B cell (primary cell): ENCODE measurements around the gene SPSB3. TPM values are rescaled to one million over a fixed set of nuclear protein-coding genes. Genes with fewer than 3 reads are reported as not detected.

Source experiments
- polyA plus RNA-seq: library from polyadenylated mRNA; depleted of rRNA; stranded (reverse); fragments of >200 nt; gene quantifications from 2 replicates; pipeline ENCODE4 v1.2.3, GENCODE V29; 2012
- small RNA-seq: library from RNA; depleted of rRNA; stranded (forward); fragments of <200 nt; gene quantifications from one replicate; pipeline ENCODE3, GENCODE V24; 2012; ENCODE audit warnings: low replicate concordance, low read depth; ENCODE audit not compliant: insufficient read length
- total RNA-seq, 2 donors: library from RNA; stranded (reverse); fragments of 120-200 nt in 1 of 2; gene quantifications; 1 replicate in 1 of 2; 2 replicates in 1 of 2; pipeline versions ENCODE4 v1.2.3 to v1.2.4, GENCODE V29; 2013 to 2022

SPSB3 gene
- total and polyA plus RNA-seq, 2 donors (not counting 1 experiment from before 2014, with no cell fraction given), result 91.2 to 264 TPM

Small RNA genes lying within 50 kb of the gene (small RNA-seq; reads per million reads assigned to genes)
- gene MIR3177, result not detected

Other genes with a start within 250 kb of the SPSB3 start
- 0.27 and 0.58 TPM in 2 replicates for gene TMEM204, start 248.9 kb downstream of the SPSB3 start, total RNA-seq
- gene TMEM204, start 248.9 kb downstream of the SPSB3 start, polyA plus RNA-seq, result 2.3 and 2.7 TPM in 2 replicates
- gene IFT140, start 170.5 kb downstream of the SPSB3 start, total RNA-seq, result 12.5 and 15.0 TPM in 2 replicates
- gene IFT140, start 170.5 kb downstream of the SPSB3 start, polyA plus RNA-seq, result 4.2 and 5.4 TPM in 2 replicates
- gene CRAMP1, start 170.2 kb downstream of the SPSB3 start, total RNA-seq, result 26.6 and 33.9 TPM in 2 replicates
- 21.0 and 29.1 TPM in 2 replicates for gene CRAMP1, start 170.2 kb downstream of the SPSB3 start, polyA plus RNA-seq
- gene JPT2, start 104.3 kb downstream of the SPSB3 start, total RNA-seq, result 42.1 and 45.7 TPM in 2 replicates
- 7.6 and 10.7 TPM in 2 replicates for gene JPT2, start 104.3 kb downstream of the SPSB3 start, polyA plus RNA-seq
- 340 and 348 TPM in 2 replicates for gene MAPK8IP3, start 76.4 kb downstream of the SPSB3 start, total RNA-seq
- gene MAPK8IP3, start 76.4 kb downstream of the SPSB3 start, polyA plus RNA-seq, result 249 and 320 TPM in 2 replicates
- gene NME3, start 11.0 kb downstream of the SPSB3 start, total RNA-seq, result 57.3 and 63.2 TPM in 2 replicates
- gene NME3, start 11.0 kb downstream of the SPSB3 start, polyA plus RNA-seq, result 99.0 and 150 TPM in 2 replicates
- gene EME2, start 9.8 kb downstream of the SPSB3 start, total RNA-seq, result 42.5 and 43.9 TPM in 2 replicates
- gene EME2, start 9.8 kb downstream of the SPSB3 start, polyA plus RNA-seq, result 34.6 and 44.1 TPM in 2 replicates
- gene MRPS34, start 9.4 kb downstream of the SPSB3 start, total RNA-seq, result 44.6 and 54.5 TPM in 2 replicates
- 34.4 and 55.2 TPM in 2 replicates for gene MRPS34, start 9.4 kb downstream of the SPSB3 start, polyA plus RNA-seq
- 50.2 and 52.6 TPM in 2 replicates for gene NUBP2, start 389 bp upstream of the SPSB3 start, total RNA-seq
- gene NUBP2, start 389 bp upstream of the SPSB3 start, polyA plus RNA-seq, result 49.3 and 71.7 TPM in 2 replicates
- 0.22 TPM in 1 of 2 replicates, not detected in the other for gene IGFALS, start 11.1 kb upstream of the SPSB3 start, total RNA-seq
- gene IGFALS, start 11.1 kb upstream of the SPSB3 start, polyA plus RNA-seq, result 0.49 and 0.63 TPM in 2 replicates
- 49.7 and 50.6 TPM in 2 replicates for gene HAGH, start 44.3 kb upstream of the SPSB3 start, total RNA-seq
- 48.9 and 74.2 TPM in 2 replicates for gene HAGH, start 44.3 kb upstream of the SPSB3 start, polyA plus RNA-seq
- 11.0 and 13.3 TPM in 2 replicates for gene FAHD1, start 44.6 kb upstream of the SPSB3 start, total RNA-seq
- 7.2 and 14.5 TPM in 2 replicates for gene FAHD1, start 44.6 kb upstream of the SPSB3 start, polyA plus RNA-seq
- not detected in 2 replicates for gene MEIOB, start 89.6 kb upstream of the SPSB3 start, total RNA-seq
- not detected in 2 replicates for gene MEIOB, start 89.6 kb upstream of the SPSB3 start, polyA plus RNA-seq
- not detected in 2 replicates for gene HS3ST6, start 135.8 kb upstream of the SPSB3 start, total RNA-seq
- not detected in 2 replicates for gene HS3ST6, start 135.8 kb upstream of the SPSB3 start, polyA plus RNA-seq
- 15.2 and 17.5 TPM in 2 replicates for gene MSRB1, start 160.6 kb upstream of the SPSB3 start, total RNA-seq
- 4.4 and 8.5 TPM in 2 replicates for gene MSRB1, start 160.6 kb upstream of the SPSB3 start, polyA plus RNA-seq
- not detected in 2 replicates for gene RPL3L, start 172.1 kb upstream of the SPSB3 start, total RNA-seq
- not detected in 2 replicates for gene RPL3L, start 172.1 kb upstream of the SPSB3 start, polyA plus RNA-seq
- 63.7 and 70.4 TPM in 2 replicates for gene NDUFB10, start 177.0 kb upstream of the SPSB3 start, total RNA-seq
- 76.9 and 92.6 TPM in 2 replicates for gene NDUFB10, start 177.0 kb upstream of the SPSB3 start, polyA plus RNA-seq
- 3,155 and 3,261 TPM in 2 replicates for gene RPS2, start 182.3 kb upstream of the SPSB3 start, total RNA-seq
- 4,202 and 6,138 TPM in 2 replicates for gene RPS2, start 182.3 kb upstream of the SPSB3 start, polyA plus RNA-seq
- gene RNF151, start 184.3 kb upstream of the SPSB3 start, total RNA-seq, result 0.36 and 0.76 TPM in 2 replicates
- gene RNF151, start 184.3 kb upstream of the SPSB3 start, polyA plus RNA-seq, result 0.13 and 0.27 TPM in 2 replicates
- gene TBL3, start 189.5 kb upstream of the SPSB3 start, total RNA-seq, result 31.9 and 32.2 TPM in 2 replicates
- 41.2 and 52.2 TPM in 2 replicates for gene TBL3, start 189.5 kb upstream of the SPSB3 start, polyA plus RNA-seq
- gene NOXO1, start 198.9 kb upstream of the SPSB3 start, total RNA-seq, result 0.49 and 0.74 TPM in 2 replicates
- gene NOXO1, start 198.9 kb upstream of the SPSB3 start, polyA plus RNA-seq, result 0.30 and 1.0 TPM in 2 replicates
- 28.2 and 30.4 TPM in 2 replicates for gene GFER, start 201.6 kb upstream of the SPSB3 start, total RNA-seq
- 15.6 and 16.1 TPM in 2 replicates for gene GFER, start 201.6 kb upstream of the SPSB3 start, polyA plus RNA-seq
- 19.8 and 20.8 TPM in 2 replicates for gene SYNGR3, start 207.4 kb upstream of the SPSB3 start, total RNA-seq
- gene SYNGR3, start 207.4 kb upstream of the SPSB3 start, polyA plus RNA-seq, result 19.5 and 28.7 TPM in 2 replicates
- gene ZNF598, start 227.2 kb upstream of the SPSB3 start, total RNA-seq, result 49.5 and 50.3 TPM in 2 replicates
- gene ZNF598, start 227.2 kb upstream of the SPSB3 start, polyA plus RNA-seq, result 61.1 and 61.5 TPM in 2 replicates
- gene NPW, start 237.2 kb upstream of the SPSB3 start, total RNA-seq, result 0.70 and 1.7 TPM in 2 replicates
- 0.13 and 0.36 TPM in 2 replicates for gene NPW, start 237.2 kb upstream of the SPSB3 start, polyA plus RNA-seq
- 1.9 and 2.2 TPM in 2 replicates for gene NHERF2, start 244.3 kb upstream of the SPSB3 start, total RNA-seq
- 1.5 and 1.8 TPM in 2 replicates for gene NHERF2, start 244.3 kb upstream of the SPSB3 start, polyA plus RNA-seq